Melanocyte of skin (primary cell): ENCODE results near the gene NSUN7. TPM values are rescaled to one million over a fixed set of nuclear protein-coding genes. Genes with fewer than 3 reads are reported as not detected.

Experiments
- small RNA-seq, 2 donors: library from RNA; depleted of rRNA; stranded (forward); fragments of <200 nt; gene quantifications; one replicate each; pipeline ENCODE3, GENCODE V24; 2012
- total RNA-seq, 2 donors: library from RNA; depleted of rRNA; stranded (reverse); fragments of >200 nt; gene quantifications; 2 replicates each; pipeline ENCODE4 v1.2.3, GENCODE V29; 2012

The NSUN7 gene, protein sequence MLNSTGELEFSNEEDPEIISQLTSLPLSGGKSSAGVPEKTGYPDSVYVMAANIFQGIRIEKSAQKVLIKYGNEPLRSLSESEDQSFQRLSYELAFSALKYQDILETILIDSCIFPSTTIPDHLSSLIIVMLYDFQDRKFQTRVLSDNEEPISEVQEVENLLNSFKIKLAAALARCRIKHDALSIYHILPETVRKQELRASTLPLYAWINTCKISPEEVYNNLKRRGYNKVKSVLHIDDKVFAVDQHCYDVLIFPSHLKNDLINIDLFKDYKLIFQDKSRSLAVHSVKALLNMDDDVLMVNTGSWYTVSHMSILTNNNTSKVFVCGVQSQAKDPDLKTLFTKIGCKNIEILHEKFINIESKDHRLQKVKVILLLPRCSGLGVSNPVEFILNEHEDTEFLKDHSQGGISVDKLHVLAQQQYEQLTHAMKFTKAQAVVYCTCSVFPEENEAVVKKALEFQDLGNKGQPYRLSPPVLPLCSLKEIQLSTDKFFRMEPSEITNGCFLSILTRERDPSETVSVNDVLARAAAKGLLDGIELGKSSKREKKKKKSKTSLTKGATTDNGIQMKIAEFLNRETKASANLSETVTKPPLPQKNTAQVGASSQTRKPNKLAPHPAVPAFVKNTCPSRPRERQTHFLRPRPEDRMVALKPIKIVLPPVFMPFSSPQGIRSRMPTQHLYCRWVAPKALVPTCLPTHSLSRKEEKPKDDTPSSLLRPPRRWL
- total RNA-seq: under 1 TPM; under 0.01 to 0.67 TPM

DNA sequence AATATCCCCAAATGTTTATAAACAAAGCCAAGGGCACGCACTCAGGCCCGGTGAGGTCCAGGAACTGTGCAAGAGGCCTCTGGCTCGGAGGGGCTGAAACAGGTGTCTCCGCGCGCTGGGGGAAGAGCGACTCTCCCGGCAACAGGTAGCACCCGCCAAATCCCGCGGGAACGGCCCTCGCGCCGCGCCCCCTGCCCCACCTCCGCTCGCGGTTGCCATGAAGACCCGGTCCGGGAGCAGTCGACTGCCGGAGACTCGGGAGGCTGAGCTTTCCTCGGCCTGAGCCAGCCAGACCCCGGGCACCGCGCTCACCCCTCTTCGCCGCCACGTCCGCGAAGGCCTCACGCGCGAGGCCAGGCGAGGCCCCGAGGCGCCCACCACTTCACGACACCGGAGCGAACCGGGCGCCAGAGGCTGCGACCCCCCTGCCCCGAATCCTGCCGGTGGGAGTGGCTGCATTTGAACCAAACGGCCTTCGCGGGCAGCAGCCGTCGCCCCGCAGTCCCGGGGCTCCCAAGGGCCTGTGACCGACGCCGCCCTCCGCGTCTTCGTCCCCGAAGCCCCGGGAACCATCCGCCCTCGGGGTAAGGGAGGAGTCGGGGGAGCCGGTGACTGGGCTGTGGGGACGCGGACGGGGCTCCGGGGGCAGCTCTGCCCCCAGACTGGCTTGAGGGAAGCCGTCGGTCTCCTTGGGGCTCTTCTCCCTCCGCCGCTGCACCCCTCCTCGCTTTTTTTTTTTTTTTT lies at the start of gene NSUN7:
Gene NSUN7, plus strand, starts transcription at position 239 of the 744 bp plus-strand sequence. CDS start 739 bp downstream, outside the sequence.

Small RNA genes within 50 kb of the gene (small RNA-seq; reads per million reads assigned to genes)
- 0 reads per million in 2 donors for gene RF00019

Other genes with a start within 250 kb of the NSUN7 start
- gene RBM47, start 120.1 kb upstream of the NSUN7 start, total RNA-seq: 10 to 100 TPM in 1 of 2 donors, 1 to 10 TPM in 1; 3.1 to 16.3 TPM